ENCODE measurements around the gene ZNF584.

ZNF584 gene

GRCh38 chr19:58453743-58454142 is 45.3 kb downstream of the ZNF584 start:
- TF ChIP-seq, protein P1, sequence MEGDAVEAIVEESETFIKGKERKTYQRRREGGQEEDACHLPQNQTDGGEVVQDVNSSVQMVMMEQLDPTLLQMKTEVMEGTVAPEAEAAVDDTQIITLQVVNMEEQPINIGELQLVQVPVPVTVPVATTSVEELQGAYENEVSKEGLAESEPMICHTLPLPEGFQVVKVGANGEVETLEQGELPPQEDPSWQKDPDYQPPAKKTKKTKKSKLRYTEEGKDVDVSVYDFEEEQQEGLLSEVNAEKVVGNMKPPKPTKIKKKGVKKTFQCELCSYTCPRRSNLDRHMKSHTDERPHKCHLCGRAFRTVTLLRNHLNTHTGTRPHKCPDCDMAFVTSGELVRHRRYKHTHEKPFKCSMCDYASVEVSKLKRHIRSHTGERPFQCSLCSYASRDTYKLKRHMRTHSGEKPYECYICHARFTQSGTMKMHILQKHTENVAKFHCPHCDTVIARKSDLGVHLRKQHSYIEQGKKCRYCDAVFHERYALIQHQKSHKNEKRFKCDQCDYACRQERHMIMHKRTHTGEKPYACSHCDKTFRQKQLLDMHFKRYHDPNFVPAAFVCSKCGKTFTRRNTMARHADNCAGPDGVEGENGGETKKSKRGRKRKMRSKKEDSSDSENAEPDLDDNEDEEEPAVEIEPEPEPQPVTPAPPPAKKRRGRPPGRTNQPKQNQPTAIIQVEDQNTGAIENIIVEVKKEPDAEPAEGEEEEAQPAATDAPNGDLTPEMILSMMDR (IDR thresholded peaks at IDR 0.05; ENCODE audit: low read depth, low read length): no peak
- no peak overlapping the region for H3K4me3 ChIP-seq (replicated peaks in 1 of 2; ENCODE audit: low read depth in 2 of 2, low read length in 2 of 2)
- DNase-seq (ENCODE audit: low read depth in 2 of 2): no peak

DNA sequence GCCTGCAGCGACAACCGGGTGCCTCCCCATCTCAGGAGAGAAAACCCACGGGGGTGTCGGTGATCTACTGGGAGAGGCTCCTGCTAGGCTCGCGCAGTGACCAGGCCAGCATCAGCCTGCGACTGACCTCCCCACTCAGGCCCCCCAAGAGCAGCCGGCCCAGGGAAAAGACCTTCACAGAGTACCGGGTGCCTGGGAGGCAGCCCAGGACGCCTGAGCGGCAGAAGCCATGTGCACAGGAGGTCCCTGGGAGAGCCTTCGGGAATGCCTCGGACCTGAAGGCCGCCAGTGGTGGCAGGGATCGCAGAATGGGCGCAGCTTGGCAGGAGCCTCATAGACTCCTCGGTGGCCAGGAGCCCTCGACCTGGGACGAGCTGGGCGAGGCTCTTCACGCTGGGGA is 46.9 kb downstream of the ZNF584 start:
- TF ChIP-seq, protein P1 (IDR thresholded peaks at IDR 0.05; ENCODE audit: low read depth, low read length): no peak
- no peak overlapping the region for H3K4me3 ChIP-seq (replicated peaks in 1 of 2; ENCODE audit: low read depth in 2 of 2, low read length in 2 of 2)
- no peak for DNase-seq (ENCODE audit: low read depth in 2 of 2)

DNA sequence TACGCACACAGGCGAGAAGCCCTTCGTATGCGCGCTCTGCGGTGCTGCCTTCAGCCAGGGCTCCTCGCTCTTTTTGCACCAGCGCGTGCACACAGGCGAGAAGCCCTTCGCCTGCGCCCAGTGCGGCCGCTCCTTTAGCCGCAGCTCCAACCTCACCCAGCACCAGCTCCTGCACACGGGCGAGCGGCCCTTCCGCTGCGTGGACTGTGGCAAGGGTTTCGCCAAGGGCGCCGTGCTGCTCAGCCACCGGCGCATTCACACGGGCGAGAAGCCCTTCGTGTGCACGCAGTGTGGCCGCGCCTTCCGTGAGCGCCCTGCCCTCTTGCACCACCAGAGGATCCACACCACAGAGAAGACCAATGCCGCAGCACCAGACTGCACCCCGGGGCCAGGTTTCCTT is 47.7 kb downstream of the ZNF584 start:
- DNase-seq (ENCODE audit: low read depth in 2 of 2): no peak
- TF ChIP-seq, protein P1 (IDR thresholded peaks at IDR 0.05; ENCODE audit: low read depth, low read length): no peak
- H3K4me3 ChIP-seq (replicated peaks in 1 of 2; ENCODE audit: low read depth in 2 of 2, low read length in 2 of 2): no peak overlapping the region

GRCh38 chr19:58460039-58460438 is 51.6 kb downstream of the ZNF584 start:
- H3K4me3 ChIP-seq (replicated peaks in 1 of 2; ENCODE audit: low read depth in 2 of 2, low read length in 2 of 2): no peak overlapping the region
- TF ChIP-seq, protein P1 (IDR thresholded peaks at IDR 0.05; ENCODE audit: low read depth, low read length): no peak
- no peak for DNase-seq (ENCODE audit: low read depth in 2 of 2)

DNA sequence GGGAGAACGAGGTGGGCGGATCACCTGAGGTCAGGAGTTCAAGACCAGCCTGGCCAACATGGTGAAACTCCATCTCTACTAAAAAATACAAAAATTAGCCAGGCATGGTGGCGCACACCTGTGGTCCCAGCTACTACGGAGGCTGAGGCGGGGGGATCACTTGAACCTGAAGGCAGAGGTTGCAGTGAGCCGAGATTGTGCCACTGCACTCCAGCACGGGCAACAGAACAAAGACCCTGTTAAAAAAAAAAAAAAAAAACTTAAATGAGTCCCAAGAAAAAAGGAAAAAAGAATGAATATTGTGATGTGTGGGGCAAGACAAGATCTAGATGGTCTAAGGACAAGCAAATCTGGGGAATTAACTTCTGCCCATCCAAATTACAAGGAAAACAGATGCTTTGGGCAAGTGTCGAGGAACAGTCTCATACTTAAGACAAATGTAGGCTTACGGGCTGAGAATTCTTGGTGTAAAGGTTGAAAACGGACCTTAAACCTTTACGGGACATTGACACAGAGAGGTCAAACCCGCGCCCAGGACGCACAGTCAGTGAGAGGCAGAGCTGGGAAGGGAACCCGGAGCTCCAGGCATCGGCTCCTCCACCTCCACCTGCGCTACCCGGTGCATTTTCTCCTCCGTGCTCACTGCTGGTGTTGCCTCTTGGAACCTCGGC is 57.8 kb downstream of the ZNF584 start:
- TF ChIP-seq, protein P1 (IDR thresholded peaks at IDR 0.05; ENCODE audit: low read depth, low read length): no peak
- peak overlapping the region; percentile 78 to 90 for H3K4me3 ChIP-seq (replicated peaks in 1 of 2; ENCODE audit: low read depth in 2 of 2, low read length in 2 of 2)
- no peak for DNase-seq (ENCODE audit: low read depth in 2 of 2)

GRCh38 chr19:58466760-58467589 is 58.5 kb downstream of the ZNF584 start, which contains the start of gene ZNF324:
Gene ZNF324, plus strand, starts transcription at chr19:58467080. Its CDS starts 2,106 bp downstream, at chr19:58469186.
- peak within 1 kb of the TSS; percentile 78 to 90 for H3K4me3 ChIP-seq (replicated peaks in 1 of 2; ENCODE audit: low read depth in 2 of 2, low read length in 2 of 2)
- TF ChIP-seq, protein P1 (IDR thresholded peaks at IDR 0.05; ENCODE audit: low read depth, low read length): no peak
- DNase-seq (ENCODE audit: low read depth in 2 of 2): peak; percentile 96

All from cardiac fibroblast (primary cell).